Endothelial cell of umbilical vein (primary cell): ENCODE data around the gene SSTR3. TPM values are rescaled to one million over a fixed set of nuclear protein-coding genes. Genes with fewer than 3 reads are reported as not detected.

Experiments used
- BruUV-seq: library from RNA; stranded (reverse); fragments of 400-500 nt; replicated peaks from 2 replicates; lab custom pipeline; 2021; lab: Mats Ljungman, UMichigan
- CTCF ChIA-PET: fragments of 300-600, 350-600 bp; sonication (Branson Sonifier 250); formaldehyde crosslinking; loops from one replicate; lab custom pipeline; 2021; ENCODE audit warnings: antibody characterized with exemption, inconsistent platforms; lab: Charles Lee
- POLR2A ChIA-PET: fragments of 300-600, 350-600 bp; sonication (Branson Sonifier 250); formaldehyde crosslinking; loops from one replicate; lab custom pipeline; 2021; ENCODE audit warnings: antibody characterized with exemption, inconsistent platforms; lab: Charles Lee
- DNase-seq: peaks from one replicate; pipeline ENCODE4 v3.0.0-alpha.2; 2011; ENCODE audit warnings: low read depth, low spot score
- FAIRE-seq: peaks from 2 replicates; lab custom pipeline; 2011; peaks lifted over from hg19 to GRCh38; lab: Jason Lieb, UNC
- H2AFZ ChIP-seq: 2 replicates; pipeline ENCODE4 v1.6.0; 2012; ENCODE audit warnings: low read depth, low read length, control low read depth, inconsistent platforms
- H3K27ac ChIP-seq: 2 replicates; pipeline ENCODE4 v1.5.1; 2011; ENCODE audit warnings: low read depth, mild to moderate bottlenecking, control low read depth, low read length, moderate library complexity; ENCODE audit not compliant: insufficient read depth
- H3K27me3 ChIP-seq, 2 experiments: 2 replicates each; pipeline versions ENCODE4 v1.6.0 to v1.6.1; 2011; ENCODE audit warnings: low read length in 2 of 2, mixed read lengths in 1 of 2; ENCODE audit not compliant: control insufficient read depth in 2 of 2, insufficient read depth in 2 of 2
- H3K36me3 ChIP-seq, 2 experiments: 2 replicates in 1 of 2; 3 replicates in 1 of 2; pipeline ENCODE4 v1.5.1; 2011; ENCODE audit warnings: low read length in 2 of 2, mild to moderate bottlenecking in 1 of 2, moderate library complexity in 1 of 2; ENCODE audit not compliant: control insufficient read depth in 2 of 2, insufficient read depth in 2 of 2; ENCODE audit errors: extremely low read depth in 1 of 2
- H3K4me1 ChIP-seq: 3 replicates; pipeline ENCODE4 v1.5.1; 2011; ENCODE audit warnings: mild to moderate bottlenecking, low read length; ENCODE audit not compliant: control insufficient read depth, insufficient read depth; ENCODE audit errors: extremely low read depth
- H3K4me2 ChIP-seq: 2 replicates; pipeline ENCODE4 v1.6.1; 2011; ENCODE audit warnings: low read length, control low read depth, mixed read lengths; ENCODE audit not compliant: insufficient read depth
- H3K4me3 ChIP-seq, 3 experiments: fragments of 200-600 bp in 1 of 3; sonication (generic), shearing (Covaris generic) in 1 of 3; replicated peaks in 1 of 3; 2 replicates each; pipeline ENCODE4 v1.5.1; 2011 to 2016; ENCODE audit warnings: control low read depth in 3 of 3, low read length in 3 of 3, mild to moderate bottlenecking in 2 of 3, inconsistent platforms in 1 of 3, low read depth in 1 of 3, moderate library complexity in 1 of 3; ENCODE audit not compliant: insufficient read depth in 1 of 3
- H3K79me2 ChIP-seq: 2 replicates; pipeline ENCODE4 v1.6.0; 2012; ENCODE audit warnings: low read length, inconsistent platforms; ENCODE audit not compliant: control insufficient read depth, insufficient read depth
- H3K9ac ChIP-seq: replicated peaks from 2 replicates; pipeline ENCODE3; 2011; ENCODE audit warnings: low read length, control low read depth; ENCODE audit not compliant: insufficient read depth; ENCODE audit errors: extremely low read depth
- H3K9me1 ChIP-seq: replicated peaks from 3 replicates; pipeline ENCODE4 v1.6.0; 2011; ENCODE audit warnings: mild to moderate bottlenecking, low read length; ENCODE audit not compliant: control insufficient read depth, insufficient read depth; ENCODE audit errors: extremely low read depth
- H3K9me3 ChIP-seq: replicated peaks from 2 replicates; pipeline ENCODE4 v1.5.1; 2012; ENCODE audit warnings: low read length, inconsistent platforms; ENCODE audit not compliant: control insufficient read depth, insufficient read depth
- H4K20me1 ChIP-seq: replicated peaks from 2 replicates; pipeline ENCODE3; 2011; ENCODE audit warnings: mild to moderate bottlenecking, low read length; ENCODE audit not compliant: control insufficient read depth, insufficient read depth; ENCODE audit errors: extremely low read depth
- CTCF ChIP-seq, 2 donors: IDR thresholded peaks; 1 replicate in 1 of 2; 2 replicates in 1 of 2; pipeline ENCODE4 v1.5.1; 2011; ENCODE audit warnings: low read length in 2 of 2, mild to moderate bottlenecking in 2 of 2, moderate library complexity in 2 of 2, control low read depth in 1 of 2, inconsistent platforms in 1 of 2, low read depth in 1 of 2; ENCODE audit not compliant: insufficient read depth in 1 of 2; ENCODE audit errors: extremely low read depth in 1 of 2
- EZH2 ChIP-seq: IDR thresholded peaks from 2 replicates; pipeline ENCODE4 v1.6.1; 2012; ENCODE audit warnings: borderline replicate concordance, low read depth, mild to moderate bottlenecking, moderate library complexity, low read length, inconsistent platforms; ENCODE audit not compliant: severe bottlenecking
- FOS ChIP-seq: IDR thresholded peaks from 2 replicates; pipeline ENCODE4 v1.6.1; 2011; ENCODE audit warnings: mild to moderate bottlenecking, low read length, moderate library complexity, borderline replicate concordance; ENCODE audit not compliant: insufficient read depth
- GATA2 ChIP-seq: IDR thresholded peaks from 2 replicates; pipeline ENCODE4 v1.7.0; 2011; ENCODE audit warnings: low read depth, mild to moderate bottlenecking, moderate library complexity, mixed read lengths, low read length; ENCODE audit not compliant: insufficient read length, insufficient read depth
- JUN ChIP-seq: IDR thresholded peaks from 2 replicates; pipeline ENCODE4 v1.6.1; 2011; ENCODE audit warnings: borderline replicate concordance, low read depth; ENCODE audit not compliant: insufficient read length, insufficient read depth
- MAX ChIP-seq: IDR thresholded peaks from 2 replicates; pipeline ENCODE4 v1.6.1; 2011; ENCODE audit not compliant: insufficient read depth, insufficient read length
- MYC ChIP-seq: IDR thresholded peaks from one replicate; pipeline ENCODE4 v1.6.1; 2011; ENCODE audit warnings: mild to moderate bottlenecking, low read depth, low read length
- POLR2A ChIP-seq: IDR thresholded peaks from 2 replicates; pipeline ENCODE4 v1.6.1; 2012; ENCODE audit warnings: low read depth, mild to moderate bottlenecking, control low read depth, low read length
- POLR2AphosphoS5 ChIP-seq: IDR thresholded peaks from 2 replicates; pipeline ENCODE4 v1.6.1; 2012; ENCODE audit warnings: low read depth, mild to moderate bottlenecking, control low read depth, low read length, moderate library complexity; ENCODE audit not compliant: insufficient read depth
- dilution Hi-C: fragments of 300-500 bp; cut with MboI; formaldehyde crosslinking; loops from one replicate; pipeline ENCODE4 v1.15.0; 2019; ENCODE audit warnings: low sequenced_read_pairs; ENCODE audit not compliant: extremely low pct_ligation_motif_present
- intact Hi-C: fragments of 100-400 bp; cut with micrococcal nuclease; formaldehyde crosslinking; loops from one replicate; pipeline ENCODE4 v1.10.0; 2022
- polyA plus RNA-seq, 4 experiments: library from polyadenylated mRNA; depleted of rRNA in 3 of 4; stranded (reverse) in 3 of 4; unstranded in 1 of 4; fragments of >200 nt; gene quantifications; 2 replicates each; pipeline versions ENCODE4 v1.2.1 to v1.2.3, GENCODE V29; 2011 to 2012; ENCODE audit warnings: missing spikeins in 1 of 4
- total RNA-seq: library from RNA; stranded (reverse); gene quantifications from 2 replicates; pipeline ENCODE4 v1.2.3, GENCODE V29; 2021

The SSTR3 gene
- total and polyA plus RNA-seq, 2 donors (not counting 3 experiments of a cell fraction or from before 2014, with no cell fraction given): not detected

- no peaks in the 10 kb centered on the region for H3K79me2 ChIP-seq
- H3K4me1 ChIP-seq: peaks cover 35% of the 10 kb centered on the region
- TF ChIP-seq POLR2A: no peak
- TF ChIP-seq FOS: no peak
- no peak for TF ChIP-seq CTCF (IDR thresholded peaks at IDR 0.05; ENCODE audit: extremely low read depth in 1 of 2, insufficient read depth in 1 of 2, low read depth in 1 of 2, low read length in 2 of 2)
- TF ChIP-seq GATA2: no peak
- TF ChIP-seq POLR2AphosphoS5: no peak
- no peak for TF ChIP-seq JUN
- no peak for TF ChIP-seq EZH2
- TF ChIP-seq MAX: no peak
- TF ChIP-seq MYC: no peak
- H3K4me3 ChIP-seq: no peak overlapping the region
- POLR2A ChIA-PET: no interaction called here
- CTCF ChIA-PET: no interaction called here
- FAIRE-seq: no peak
- dilution Hi-C loops: no loop called here
- H3K9me3 ChIP-seq: no peaks in the 10 kb centered on the region
- H3K27me3 ChIP-seq: no peaks in the 10 kb centered on the region
- BruUV-seq: no TSS peak
- no peak for DNase-seq
- H3K4me2 ChIP-seq: no peak overlapping the region
- no peaks in the 10 kb centered on the region for H3K36me3 ChIP-seq
- H3K9me1 ChIP-seq: no peaks in the 10 kb centered on the region
- H3K27ac ChIP-seq: no peak overlapping the region
- no peak overlapping the region for H3K9ac ChIP-seq
- H2AFZ ChIP-seq: no peak overlapping the region
- no peaks in the 10 kb centered on the region for H4K20me1 ChIP-seq
- intact Hi-C loops: no loop called here
Measured at GRCh38 chr22:37194750-37195149, 17.5 kb downstream of the SSTR3 start.
